ENCODE measurements around the gene CA12. TPM values are rescaled to one million over a fixed set of nuclear protein-coding genes. Genes with fewer than 3 reads are reported as not detected.

CA12 gene
- total and polyA plus RNA-seq, 2 donors (not counting 1 experiment from before 2014, with no cell fraction given) = not detected

- peaks cover 8% of the 10 kb centered on the region for H3K27me3 Mint-ChIP-seq
- POLR2A ChIA-PET = no interaction called here
Measured at GRCh38 chr15:63358241-63359029, 23.2 kb downstream of the CA12 start.

More at GRCh38 chr15:63358241-63359029, 23.2 kb downstream of the CA12 start:
- H3K4me1 Mint-ChIP-seq = peaks cover 26% of the 10 kb centered on the region
- H3K9me3 Mint-ChIP-seq (ENCODE audit: insufficient read depth) = no peaks in the 10 kb centered on the region
- Histone ChIP-seq H4K20me1 (ENCODE audit: control insufficient read depth, insufficient read depth, low read length, poor library complexity, severe bottlenecking) (no peaks in the 10 kb centered on the region), H3K9ac (ENCODE audit: low read length) (no peak overlapping the region), H3K9me3 (ENCODE audit: control extremely low read depth in 1 of 3, control insufficient read depth in 2 of 3, insufficient read depth in 1 of 3, low read length in 2 of 3) (no peaks in the 10 kb centered on the region), H3K4me2 (replicated peaks; ENCODE audit: low read depth, low read length, poor library complexity, severe bottlenecking) (no peak overlapping the region), H3K27ac (ENCODE audit: low read length in 2 of 2) (no peak overlapping the region), H3K4me1 (ENCODE audit: control insufficient read depth in 2 of 2, insufficient read depth in 2 of 2, low read length in 2 of 2) (peaks cover 9 to 20% of the 10 kb centered on the region in 2 donors), H3K4me3 (ENCODE audit: control extremely low read depth in 1 of 5, extremely low read depth in 1 of 5, insufficient read depth in 1 of 5, low read depth in 2 of 5, low read length in 4 of 5) (no peak overlapping the region), H3K36me3 (replicated peaks in 1 of 2; ENCODE audit: control extremely low read depth in 1 of 2, control insufficient read depth in 1 of 2, extremely low read depth in 1 of 2, insufficient read depth in 2 of 2, low read length in 1 of 2) (no peaks in the 10 kb centered on the region), H3K79me2 (ENCODE audit: control insufficient read depth, insufficient read depth, low read length) (no peaks in the 10 kb centered on the region), H2AFZ (ENCODE audit: insufficient read depth, low read depth, low read length, poor library complexity, severe bottlenecking) (no peak overlapping the region), H3K27me3 (replicated peaks in 1 of 4; ENCODE audit: control extremely low read depth in 1 of 4, control insufficient read depth in 3 of 4, insufficient read depth in 4 of 4, low read length in 3 of 4) (peaks cover 0 to 3% (median 0%) of the 10 kb centered on the region in 4 experiments)
- WGBS (ENCODE audit: insufficient coverage) = 85% methylated on average over 15 of the region's 15 CpGs
- intact Hi-C loops (cut with micrococcal nuclease) = no loop called here
- ATAC-seq (ENCODE audit: low read depth) (no peak), DNase-seq (no peak)
- CTCF ChIA-PET = no interaction called here
- no peak overlapping the region for H3K4me3 Mint-ChIP-seq
- no peak for TF ChIP-seq EZH2 (IDR thresholded peaks at IDR 0.05; ENCODE audit: borderline replicate concordance, insufficient read depth, low read depth, low read length, poor library complexity, severe bottlenecking)
- no peak for TF ChIP-seq CTCF (IDR thresholded peaks at IDR 0.05)
- no peak overlapping the region for H3K27ac Mint-ChIP-seq
